H1 (cell line): ENCODE data around the gene C11orf98. TPM values are rescaled to one million over a fixed set of nuclear protein-coding genes. Genes with fewer than 3 reads are reported as not detected.

Experiments used
- CTCF ChIA-PET: fragments of 300-600 bp; sonication (Branson Sonifier 250); formaldehyde crosslinking; loops from one replicate; lab custom pipeline; 2021; ENCODE audit not compliant: partially characterized antibody; lab: Charles Lee
- POLR2A ChIA-PET: fragments of 300-600 bp; sonication (Branson Sonifier 250); formaldehyde crosslinking; loops from one replicate; lab custom pipeline; 2021; ENCODE audit warnings: inconsistent platforms; ENCODE audit not compliant: partially characterized antibody; lab: Charles Lee
- DNase-seq, 2 experiments: peaks; one replicate each; pipeline versions ENCODE4 v3.0.0 to v3.0.0-alpha.2; 2010 to 2022; ENCODE audit warnings: low spot score in 2 of 2, low read depth in 1 of 2, mixed read lengths in 1 of 2
- FAIRE-seq: peaks from 2 replicates; lab custom pipeline; 2011; peaks lifted over from hg19 to GRCh38; lab: Jason Lieb, UNC
- H2AFZ ChIP-seq: 2 replicates; pipeline ENCODE4 v1.8.1; 2012; ENCODE audit warnings: low read length, inconsistent platforms
- H2AK5ac ChIP-seq: 2 replicates; pipeline ENCODE4 v1.6.1; 2013; ENCODE audit warnings: low read depth, low read length
- H2BK120ac ChIP-seq: replicated peaks from 2 replicates; pipeline ENCODE3; 2013; ENCODE audit warnings: low read depth, low read length, inconsistent platforms
- H2BK12ac ChIP-seq: 2 replicates; pipeline ENCODE4 v1.6.1; 2013; ENCODE audit warnings: low read depth, low read length
- H2BK15ac ChIP-seq: 2 replicates; pipeline ENCODE4 v1.6.1; 2013; ENCODE audit warnings: low read length
- H2BK20ac ChIP-seq: 2 replicates; pipeline ENCODE4 v1.6.1; 2013; ENCODE audit warnings: low read length
- H2BK5ac ChIP-seq: 2 replicates; pipeline ENCODE4 v1.6.1; 2013; ENCODE audit warnings: low read depth, low read length
- H3K14ac ChIP-seq: 2 replicates; pipeline ENCODE4 v1.6.1; 2013; ENCODE audit warnings: inconsistent platforms; ENCODE audit not compliant: insufficient read length
- H3K18ac ChIP-seq: 2 replicates; pipeline ENCODE4 v1.6.1; 2013; ENCODE audit warnings: low read length; ENCODE audit errors: extremely low read depth
- H3K23ac ChIP-seq: 2 replicates; pipeline ENCODE4 v1.6.1; 2013; ENCODE audit warnings: inconsistent platforms; ENCODE audit not compliant: insufficient read length
- H3K23me2 ChIP-seq: 2 replicates; pipeline ENCODE4 v1.6.1; 2013; ENCODE audit warnings: low read depth, low read length
- H3K27ac ChIP-seq: 2 replicates; pipeline ENCODE4 v1.6.1; 2011; ENCODE audit warnings: low read depth, low read length, inconsistent platforms
- H3K27me3 ChIP-seq, 4 experiments: replicated peaks in 1 of 4; 1 replicate in 1 of 4; 2 replicates in 3 of 4; pipeline versions ENCODE4 v1.6.1 to v1.8.1; 2011 to 2013; ENCODE audit warnings: low read length in 3 of 4, mild to moderate bottlenecking in 3 of 4, inconsistent platforms in 2 of 4, mixed read lengths in 2 of 4, moderate library complexity in 1 of 4; ENCODE audit not compliant: control insufficient read depth in 3 of 4, insufficient read depth in 3 of 4; ENCODE audit errors: extremely low read depth in 1 of 4
- H3K36me3 ChIP-seq, 4 experiments: 2 replicates each; pipeline versions ENCODE4 v1.6.1 to v1.8.1; 2011 to 2013; ENCODE audit warnings: mild to moderate bottlenecking in 4 of 4, low read length in 3 of 4, moderate library complexity in 2 of 4, control low read depth in 1 of 4, inconsistent platforms in 1 of 4; ENCODE audit not compliant: insufficient read depth in 4 of 4, control insufficient read depth in 2 of 4
- H3K4ac ChIP-seq: replicated peaks from 2 replicates; pipeline ENCODE3; 2013; ENCODE audit warnings: low read length, low read depth, mixed read lengths, inconsistent platforms; ENCODE audit not compliant: insufficient read length
- H3K4me1 ChIP-seq, 4 experiments: replicated peaks in 1 of 4; 1 replicate in 1 of 4; 2 replicates in 3 of 4; pipeline versions ENCODE4 v1.6.1 to v1.8.1; 2011 to 2013; ENCODE audit warnings: low read length in 3 of 4, inconsistent platforms in 2 of 4, mixed read lengths in 1 of 4; ENCODE audit not compliant: insufficient read depth in 4 of 4, control insufficient read depth in 3 of 4
- H3K4me2 ChIP-seq, 2 experiments: 2 replicates each; pipeline versions ENCODE4 v1.6.1 to v1.8.1; 2011 to 2013; ENCODE audit warnings: low read depth in 2 of 2, low read length in 2 of 2, control low read depth in 1 of 2, inconsistent platforms in 1 of 2, mild to moderate bottlenecking in 1 of 2; ENCODE audit not compliant: insufficient read depth in 1 of 2
- H3K4me3 ChIP-seq, 4 experiments: fragments of 200-600, 300-600 bp in 1 of 4; sonication (generic), shearing (Covaris generic), sonication (Bioruptor Twin) in 1 of 4; 2 replicates each; pipeline versions ENCODE4 v1.5.1 to v1.8.1; 2011 to 2016; ENCODE audit warnings: low read length in 4 of 4, low read depth in 3 of 4, control low read depth in 2 of 4, inconsistent platforms in 2 of 4, mild to moderate bottlenecking in 2 of 4, mixed read lengths in 1 of 4, moderate library complexity in 1 of 4; ENCODE audit not compliant: insufficient read depth in 2 of 4; ENCODE audit errors: extremely low read depth in 1 of 4
- H3K56ac ChIP-seq: replicated peaks from 2 replicates; pipeline ENCODE3; 2013; ENCODE audit warnings: low read depth, mild to moderate bottlenecking, mixed read lengths, low read length, inconsistent platforms; ENCODE audit not compliant: insufficient read length
- H3K79me1 ChIP-seq: 2 replicates; pipeline ENCODE4 v1.6.1; 2013; ENCODE audit warnings: low read depth, low read length, control low read depth
- H3K79me2 ChIP-seq, 2 experiments: 2 replicates each; pipeline versions ENCODE4 v1.6.1 to v1.8.1; 2012 to 2013; ENCODE audit warnings: low read length in 2 of 2, mild to moderate bottlenecking in 2 of 2, inconsistent platforms in 1 of 2; ENCODE audit not compliant: insufficient read depth in 2 of 2, control insufficient read depth in 1 of 2
- H3K9ac ChIP-seq, 4 experiments: replicated peaks in 1 of 4; 1 replicate in 1 of 4; 2 replicates in 3 of 4; pipeline versions ENCODE4 v1.6.1 to v1.8.1; 2011 to 2013; ENCODE audit warnings: low read depth in 3 of 4, low read length in 3 of 4, control low read depth in 2 of 4, mild to moderate bottlenecking in 2 of 4, moderate library complexity in 2 of 4, inconsistent platforms in 1 of 4; ENCODE audit errors: extremely low read depth in 1 of 4
- H3K9me3 ChIP-seq, 2 experiments: 2 replicates each; pipeline versions ENCODE4 v1.6.1 to v1.8.1; 2012 to 2013; ENCODE audit warnings: mild to moderate bottlenecking in 2 of 2, moderate library complexity in 2 of 2, control low read depth in 1 of 2, inconsistent platforms in 1 of 2, low read depth in 1 of 2, low read length in 1 of 2, mixed read lengths in 1 of 2; ENCODE audit not compliant: insufficient read depth in 2 of 2
- H4K20me1 ChIP-seq, 2 experiments: replicated peaks in 1 of 2; 2 replicates each; pipeline versions ENCODE3 to v1.8.1; 2011 to 2013; ENCODE audit warnings: inconsistent platforms in 2 of 2, low read length in 2 of 2, mild to moderate bottlenecking in 1 of 2; ENCODE audit not compliant: insufficient read depth in 2 of 2, control insufficient read depth in 1 of 2
- H4K5ac ChIP-seq: 2 replicates; pipeline ENCODE4 v1.6.1; 2013; ENCODE audit warnings: low read length, low read depth, mixed read lengths, inconsistent platforms; ENCODE audit not compliant: insufficient read length
- H4K8ac ChIP-seq: 2 replicates; pipeline ENCODE4 v1.8.0; 2013; ENCODE audit warnings: mild to moderate bottlenecking, moderate library complexity, low read length, inconsistent platforms; ENCODE audit not compliant: insufficient read depth; ENCODE audit errors: extremely low read depth
- H4K91ac ChIP-seq: replicated peaks from 2 replicates; pipeline ENCODE3; 2013; ENCODE audit warnings: low read length, mixed read lengths, inconsistent platforms; ENCODE audit not compliant: insufficient read length
- BACH1 ChIP-seq: IDR thresholded peaks from 2 replicates; pipeline ENCODE4 v1.6.1; 2012; ENCODE audit warnings: low read length, improper control_type of control experiment
- CBX5 ChIP-seq: fragments of 300-800, 300-1000 bp; sonication (generic); IDR thresholded peaks from 2 replicates; pipeline ENCODE4 v1.7.1; 2016; ENCODE audit warnings: antibody characterized with exemption, low read length, low read depth
- EGR1 ChIP-seq: IDR thresholded peaks from 2 replicates; pipeline ENCODE4 v1.6.1; 2011; ENCODE audit warnings: low read depth, low read length, borderline replicate concordance
- GTF2F1 ChIP-seq: IDR thresholded peaks from 2 replicates; pipeline ENCODE4 v1.6.1; 2012; ENCODE audit warnings: low read depth, low read length, improper control_type of control experiment, borderline replicate concordance
- HDAC2 ChIP-seq, 2 experiments: fragments of 300-600 bp in 1 of 2; sonication (generic) in 1 of 2; IDR thresholded peaks; 2 replicates each; pipeline ENCODE4 v1.6.1; 2011 to 2012; ENCODE audit warnings: low read depth in 2 of 2, low read length in 2 of 2, mild to moderate bottlenecking in 2 of 2, moderate library complexity in 2 of 2, borderline replicate concordance in 1 of 2, inconsistent platforms in 1 of 2
- JUN ChIP-seq: IDR thresholded peaks from 2 replicates; pipeline ENCODE4 v1.6.1; 2011; ENCODE audit warnings: low read depth, mild to moderate bottlenecking, improper control_type of control experiment, low read length
- JUND ChIP-seq: IDR thresholded peaks from 2 replicates; pipeline ENCODE4 v1.6.1; 2011; ENCODE audit warnings: mild to moderate bottlenecking, improper control_type of control experiment, low read length
- POLR2A ChIP-seq, 2 experiments: IDR thresholded peaks; 1 replicate in 1 of 2; 2 replicates in 1 of 2; pipeline ENCODE4 v1.6.1; 2011; ENCODE audit warnings: low read depth in 2 of 2, low read length in 2 of 2, mild to moderate bottlenecking in 2 of 2; ENCODE audit errors: control extremely low read depth in 1 of 2
- SP4 ChIP-seq: IDR thresholded peaks from 2 replicates; pipeline ENCODE4 v1.6.1; 2012; ENCODE audit warnings: low read length, inconsistent platforms
- SRF ChIP-seq: IDR thresholded peaks from 2 replicates; pipeline ENCODE4 v1.6.1; 2011; ENCODE audit warnings: mild to moderate bottlenecking, low read depth, low read length, moderate library complexity
- TAF1 ChIP-seq: IDR thresholded peaks from 2 replicates; pipeline ENCODE4 v1.6.1; 2011; ENCODE audit warnings: mild to moderate bottlenecking, low read depth, low read length
- TBP ChIP-seq: IDR thresholded peaks from 2 replicates; pipeline ENCODE4 v1.6.1; 2011; ENCODE audit warnings: low read depth, low read length, improper control_type of control experiment
- WGBS, 2 experiments: shearing (Covaris generic) in 1 of 2; methylation state at CpG; one replicate each; pipeline versions ENCODE4 v1.1.6 to v1.1.7; 2013 to 2015; ENCODE audit warnings: low lambda C conversion rate in 2 of 2, mixed read lengths in 2 of 2, inconsistent platforms in 1 of 2, low coverage in 1 of 2, missing lambda C conversion rate in 1 of 2; ENCODE audit not compliant: insufficient replicate concordance in 2 of 2, insufficient coverage in 1 of 2, insufficient read length in 1 of 2; ENCODE audit errors: extremely low coverage in 1 of 2, missing lambda C conversion rate in 1 of 2; 5-methylcytosine and 5-hydroxymethylcytosine counted together
- polyA plus RNA-seq, 7 experiments: library from polyadenylated mRNA; depleted of rRNA in 3 of 7; stranded (reverse) in 5 of 7; unstranded in 2 of 7; fragments of >200 nt in 5 of 7; fragments of 200-250 nt in 2 of 7; gene quantifications; 1 replicate in 5 of 7; 2 replicates in 1 of 7; 4 replicates in 1 of 7; pipeline versions ENCODE4 v1.2.1 to v1.2.3, GENCODE V29; 2011 to 2013; ENCODE audit warnings: missing spikeins in 2 of 7, mixed read lengths in 2 of 7
- total RNA-seq: library from RNA; stranded (reverse); fragmentation: NEBNext Ultra II Directional; extraction: Animal tissue kit (Norgen Biotek cat#: 25700); gene quantifications from 2 replicates; pipeline ENCODE4 v1.2.1, GENCODE V29; 2021

Gene C11orf98
- total and polyA plus RNA-seq, 2 of the 8 experiments (the other 6 are each of a cell fraction or from before 2014, with no cell fraction given) = 68.0 to 171 TPM

- no peak within 1 kb of the TSS for H2BK15ac ChIP-seq
- no peaks in the 10 kb centered on the region for H3K9me3 ChIP-seq
- 2% methylated on average over 57 of the region's 59 CpGs; no CpG with 5 or more reads in 1 of the 2 experiments for WGBS, 2 experiments
- peak within 1 kb of the TSS; percentile 83 for H3K56ac ChIP-seq
- no peak within 1 kb of the TSS for H2BK20ac ChIP-seq
- peak within 1 kb of the TSS; percentile 95 for H4K91ac ChIP-seq
- peak within 1 kb of the TSS; percentile 37 for H3K14ac ChIP-seq
- peak within 1 kb of the TSS; percentile 100 for H3K18ac ChIP-seq
- FAIRE-seq = no peak
- peaks cover 2 to 7% (median 2%) of the 10 kb centered on the region in 4 experiments; a peak in 5 of 7 replicates for H3K4me1 ChIP-seq
- no peak within 1 kb of the TSS for H3K23ac ChIP-seq
- no peaks in the 10 kb centered on the region for H3K27me3 ChIP-seq
- ChIA-PET CTCF (interaction anchor here (0.6 to 3.1 kb wide), 12 partner anchors 8 to 328 kb away, joined by 3 to 10 read pairs (median 4); partner anchors contain the start of genes LRRN4CL and TMEM179B), POLR2A (interaction anchor here (0.6 to 61.4 kb wide), 42 partner anchors 11 to 277 kb away, joined by 3 to 2041 read pairs (median 4); partner anchors contain the start of genes B3GAT3, BSCL2, C11orf98 and CSKMT)
- H4K20me1 ChIP-seq = no peaks in the 10 kb centered on the region
- H4K8ac ChIP-seq = peak within 1 kb of the TSS; percentile 97
- H3K4ac ChIP-seq = peak within 1 kb of the TSS; percentile 94
- H2BK5ac ChIP-seq = peak within 1 kb of the TSS; percentile 80
- no peak within 1 kb of the TSS for H2BK120ac ChIP-seq
- peaks cover 8% of the 10 kb centered on the region for H3K79me1 ChIP-seq
- H3K36me3 ChIP-seq = peaks cover 7 to 30% (median 10%) of the 10 kb centered on the region in 4 experiments; a peak in 5 of 8 replicates
- peak within 1 kb of the TSS; percentile 91 for H4K5ac ChIP-seq
- peak within 1 kb of the TSS; percentile 80 to 90 for H3K4me2 ChIP-seq
- peaks cover 11% of the 10 kb centered on the region for H3K23me2 ChIP-seq
- H3K79me2 ChIP-seq = peaks cover 0 to 15% of the 10 kb centered on the region in 2 experiments; a peak in 1 of 4 replicates
- no peak within 1 kb of the TSS; the same call in 1 of the 2 replicates for H2AFZ ChIP-seq
- H3K9ac ChIP-seq = peak within 1 kb of the TSS; percentile 66 to 89 (median 78)
- peak within 1 kb of the TSS; percentile 88 to 97 (median 92) for H3K4me3 ChIP-seq
- peak; percentile 34 to 88 for DNase-seq
- peak within 1 kb of the TSS; percentile 93; the same call in 1 of the 2 replicates for H2AK5ac ChIP-seq
- H2BK12ac ChIP-seq = peak within 1 kb of the TSS; percentile 53
- H3K27ac ChIP-seq = peak within 1 kb of the TSS; percentile 63
- TF ChIP-seq JUND = peak; percentile 31; the same call in 1 of the 2 replicates
- 0 out of 2 replicates have a peak, but pooled peaks have one; percentile 13 for TF ChIP-seq SP4
- TF ChIP-seq HDAC2 (IDR thresholded peaks at IDR 0.05; ENCODE audit: borderline replicate concordance in 1 of 2, low read depth in 2 of 2, low read length in 2 of 2) = peak in 1 of 2 experiments; percentile 78; a peak in 2 of 4 replicates
- TF ChIP-seq BACH1 = peak; percentile 73
- TF ChIP-seq TBP = peak; percentile 96
- peak; percentile 86 for TF ChIP-seq EGR1
- peak in 1 of 2 experiments; percentile 71; a peak in 2 of 3 replicates for TF ChIP-seq POLR2A (IDR thresholded peaks at IDR 0.05; ENCODE audit: control extremely low read depth in 1 of 2, low read depth in 2 of 2, low read length in 2 of 2)
- TF ChIP-seq SRF = no peak
- TF ChIP-seq JUN = no peak
- peak; percentile 95 for TF ChIP-seq TAF1
- no peak for TF ChIP-seq CBX5
- no peak; the same call in 1 of the 2 replicates for TF ChIP-seq GTF2F1
Observed at GRCh38 chr11:62671608-62672389, 6.8 kb upstream of the C11orf98 start, which contains the start of the genes LBHD1 and UQCC3. TSS of gene LBHD1 (minus strand) at chr11:62672267. CDS start at chr11:62670031, 2,236 bp downstream. TSS of gene UQCC3 (plus strand) at chr11:62671673. CDS start at chr11:62671746, 73 bp downstream.
